GM19397 (cell line): Measurements from ENCODE around the gene N4BP2.
"Not testable (repeated sequence)": the region's sequence is repeated elsewhere in the genome, so short reads cannot be mapped to it uniquely, and the experiment has no call there.

Source experiments
- ATAC-seq: cut with Tn5 transposase; IDR thresholded peaks from one replicate; pipeline ENCODE4 v1.9.1; 2021; ENCODE audit warnings: mild to moderate bottlenecking, moderate library complexity; ENCODE audit not compliant: unreplicated experiment

N4BP2 gene

GRCh38 chr4:40086421-40086820 is 29.8 kb downstream of the N4BP2 start:
- ATAC-seq = no peak

- ATAC-seq = no peak
Measured at GRCh38 chr4:40087799-40088366, 31.2 kb downstream of the N4BP2 start.

- ATAC-seq = not testable (repeated sequence)
Measured at GRCh38 chr4:40093400-40093799, 36.8 kb downstream of the N4BP2 start.

- ATAC-seq = no peak
Measured at GRCh38 chr4:40099010-40099409, 42.4 kb downstream of the N4BP2 start.

- not testable (repeated sequence) for ATAC-seq
Measured at GRCh38 chr4:40107150-40107549, 50.5 kb downstream of the N4BP2 start.

- no peak for ATAC-seq
Measured at GRCh38 chr4:40112027-40112792, 55.6 kb downstream of the N4BP2 start.

- no peak for ATAC-seq
Measured at GRCh38 chr4:40114206-40114605, 57.6 kb downstream of the N4BP2 start.

- no peak for ATAC-seq
Measured at GRCh38 chr4:40118861-40119260, 62.2 kb downstream of the N4BP2 start.

GRCh38 chr4:40119344-40119743 is 62.7 kb downstream of the N4BP2 start:
- no peak for ATAC-seq

GRCh38 chr4:40121515-40121914 is 64.9 kb downstream of the N4BP2 start:
- no peak for ATAC-seq

- ATAC-seq = no peak
Measured at GRCh38 chr4:40122941-40123340, 66.3 kb downstream of the N4BP2 start.

GRCh38 chr4:40124690-40125089 is 68.0 kb downstream of the N4BP2 start:
- ATAC-seq = no peak

GRCh38 chr4:40130401-40131036 is 73.9 kb downstream of the N4BP2 start:
- no peak for ATAC-seq

GRCh38 chr4:40132816-40133215 is 76.2 kb downstream of the N4BP2 start:
- ATAC-seq = no peak

GRCh38 chr4:40134206-40134917 is 77.7 kb downstream of the N4BP2 start:
- ATAC-seq = no peak

GRCh38 chr4:40136202-40136601 is 79.6 kb downstream of the N4BP2 start:
- not testable (repeated sequence) for ATAC-seq

- no peak for ATAC-seq
Measured at GRCh38 chr4:40140196-40140595, 83.5 kb downstream of the N4BP2 start.

GRCh38 chr4:40140597-40140996 is 83.9 kb downstream of the N4BP2 start:
- ATAC-seq = not testable (repeated sequence)

- no peak for ATAC-seq
Measured at GRCh38 chr4:40143926-40144508, 87.4 kb downstream of the N4BP2 start.

GRCh38 chr4:40144716-40145115 is 88.1 kb downstream of the N4BP2 start:
- no peak for ATAC-seq

- not testable (repeated sequence) for ATAC-seq
Measured at GRCh38 chr4:40147490-40147889, 90.8 kb downstream of the N4BP2 start.
